HepG2 (cell line): Measurements from ENCODE around the gene SPRYD3. TPM values are rescaled to one million over a fixed set of nuclear protein-coding genes. Genes with fewer than 3 reads are reported as not detected.

ENCODE experiments used
- AGO1 ChIP-seq: fragments of 200-400 bp; formaldehyde crosslinking; IDR thresholded peaks from 2 replicates; pipeline ENCODE4 v1.6.1; 2017; ENCODE audit warnings: mild to moderate bottlenecking, low read depth, low read length, moderate library complexity; ENCODE audit not compliant: poor library complexity, severe bottlenecking
- EED ChIP-seq: sonication (generic); formaldehyde crosslinking; IDR thresholded peaks from 2 replicates; pipeline ENCODE4 v1.5.0; 2020; ENCODE audit warnings: mild to moderate bottlenecking, missing genetic modification reagents
- ELF3 ChIP-seq: IDR thresholded peaks from 2 replicates; pipeline ENCODE4 v1.6.1; 2016; ENCODE audit warnings: missing genetic modification reagents, missing compliant biosample characterization
- GABPB1 ChIP-seq: IDR thresholded peaks from 2 replicates; pipeline ENCODE4 v1.6.1; 2016; ENCODE audit warnings: mild to moderate bottlenecking, missing genetic modification reagents, moderate library complexity, missing compliant biosample characterization
- HMGXB4 ChIP-seq, 2 experiments: sonication (generic) in 1 of 2; formaldehyde crosslinking in 1 of 2; IDR thresholded peaks; 2 replicates each; pipeline versions ENCODE4 v1.4.0 to v1.6.1; 2018 to 2020; ENCODE audit warnings: missing genetic modification reagents in 2 of 2, borderline replicate concordance in 1 of 2, low read depth in 1 of 2, mild to moderate bottlenecking in 1 of 2, missing biosample characterization in 1 of 2
- MEIS1 ChIP-seq: sonication (generic); formaldehyde crosslinking; IDR thresholded peaks from 2 replicates; pipeline ENCODE4 v1.9.0; 2021; ENCODE audit warnings: mild to moderate bottlenecking, missing genetic modification reagents, moderate library complexity, borderline replicate concordance
- MYC ChIP-seq: sonication (generic); formaldehyde crosslinking; IDR thresholded peaks from 2 replicates; pipeline ENCODE4 v1.9.0; 2021; ENCODE audit warnings: missing genetic modification reagents, borderline replicate concordance
- PAWR ChIP-seq: sonication (generic); formaldehyde crosslinking; IDR thresholded peaks from 2 replicates; pipeline ENCODE4 v1.4.0; 2020; ENCODE audit warnings: missing genetic modification reagents, mild to moderate bottlenecking, borderline replicate concordance
- PHF5A ChIP-seq: IDR thresholded peaks from one replicate; pipeline ENCODE4 v1.6.1; 2018; ENCODE audit warnings: low read depth, missing genetic modification reagents; ENCODE audit not compliant: unreplicated experiment
- POLR2A ChIP-seq, 2 experiments: IDR thresholded peaks; 2 replicates each; pipeline ENCODE4 v1.6.1; 2011; ENCODE audit warnings: low read depth in 2 of 2, low read length in 2 of 2, mild to moderate bottlenecking in 1 of 2, moderate library complexity in 1 of 2; ENCODE audit not compliant: insufficient read depth in 1 of 2
- RELA ChIP-seq: sonication (generic); formaldehyde crosslinking; IDR thresholded peaks from 2 replicates; pipeline ENCODE4 v1.4.0; 2020; ENCODE audit warnings: missing genetic modification reagents
- TEF ChIP-seq: sonication (generic); formaldehyde crosslinking; IDR thresholded peaks from 2 replicates; pipeline ENCODE4 v1.5.0; 2020; ENCODE audit warnings: missing genetic modification reagents
- ZBTB7A ChIP-seq: sonication (generic); formaldehyde crosslinking; IDR thresholded peaks from 2 replicates; pipeline ENCODE4 v1.8.0; 2022; ENCODE audit warnings: mild to moderate bottlenecking, missing genetic modification reagents
- ZIK1 ChIP-seq: sonication (generic); formaldehyde crosslinking; IDR thresholded peaks from 2 replicates; pipeline ENCODE4 v1.5.0; 2020; ENCODE audit warnings: mild to moderate bottlenecking, low read depth, missing genetic modification reagents, borderline replicate concordance
- ZMYM3 ChIP-seq: sonication (generic); formaldehyde crosslinking; IDR thresholded peaks from 2 replicates; pipeline ENCODE4 v1.5.1; 2020; ENCODE audit warnings: mild to moderate bottlenecking, missing genetic modification reagents
- ZNF335 ChIP-seq: sonication (generic); formaldehyde crosslinking; IDR thresholded peaks from 2 replicates; pipeline ENCODE4 v1.4.0; 2020; ENCODE audit warnings: missing genetic modification reagents
- ZNF720 ChIP-seq: sonication (generic); formaldehyde crosslinking; IDR thresholded peaks from 2 replicates; pipeline ENCODE4 v1.4.0; 2020; ENCODE audit warnings: missing genetic modification reagents
- ZNF747 ChIP-seq: sonication (generic); formaldehyde crosslinking; IDR thresholded peaks from 2 replicates; pipeline ENCODE4 v1.8.1; 2023; ENCODE audit warnings: missing genetic modification reagents, mild to moderate bottlenecking, borderline replicate concordance
- ZNF777 ChIP-seq: sonication (generic); formaldehyde crosslinking; IDR thresholded peaks from 2 replicates; pipeline ENCODE4 v1.4.0; 2020; ENCODE audit warnings: missing genetic modification reagents
- ZSCAN31 ChIP-seq: sonication (generic); formaldehyde crosslinking; IDR thresholded peaks from 2 replicates; pipeline ENCODE4 v1.5.0; 2020; ENCODE audit warnings: low read depth, mild to moderate bottlenecking, missing genetic modification reagents
- polyA plus RNA-seq, 8 experiments: library from polyadenylated mRNA; depleted of rRNA in 3 of 8; stranded (reverse) in 7 of 8; unstranded in 1 of 8; fragments of >200 nt; fragmentation: Illumina TruSeq in 4 of 8; extraction: Trizol in 4 of 8; gene quantifications; 2 replicates each; pipeline versions ENCODE4 v1.2.1 to v1.2.3, GENCODE V29; 2011 to 2016; ENCODE audit warnings: low read depth in 4 of 8, missing spikeins in 1 of 8, mixed read lengths in 1 of 8; ENCODE audit not compliant: insufficient read depth in 1 of 8
- total RNA-seq, 5 experiments: library from RNA; depleted of rRNA; stranded (reverse); fragments of >200 nt; fragmentation: Illumina TruSeq; extraction: Trizol; gene quantifications; 2 replicates each; pipeline ENCODE4 v1.2.3, GENCODE V29; 2016; ENCODE audit warnings: low read depth in 1 of 5
- TF ChIP-seq, protein P1 (sequence below): sonication (generic); formaldehyde crosslinking; IDR thresholded peaks from 2 replicates; pipeline ENCODE4 v1.4.0; 2020; ENCODE audit warnings: missing genetic modification reagents
- TF ChIP-seq, protein P2 (sequence below): sonication (generic); formaldehyde crosslinking; IDR thresholded peaks from 2 replicates; pipeline ENCODE4 v1.4.0; 2020; ENCODE audit warnings: mild to moderate bottlenecking, missing genetic modification reagents
- TF ChIP-seq, protein P3 (sequence below): sonication (generic); formaldehyde crosslinking; conservative IDR thresholded peaks from 2 replicates; pipeline ENCODE4 v1.4.0; 2020; ENCODE audit warnings: missing genetic modification reagents

The SPRYD3 gene
- total and polyA plus RNA-seq, 2 of the 13 experiments (the other 11 are each of a cell fraction or from before 2014, with no cell fraction given), result 9.0 to 9.2 TPM

GRCh38 chr12:53097564-53098353, 18.6 kb upstream of the SPRYD3 start, which contains the start of gene IGFBP6 (continued):
- TF ChIP-seq ELF3 (CRISPR knock-in tag) (no peak; the same call in 1 of the 2 replicates), AGO1 (no peak), PHF5A (no peak), PAWR (CRISPR knock-in tag) (no peak), EED (CRISPR knock-in tag) (no peak), POLR2A (IDR thresholded peaks at IDR 0.05; ENCODE audit: insufficient read depth in 1 of 2, low read depth in 2 of 2, low read length in 2 of 2) (no peak), TEF (CRISPR knock-in tag) (no peak), ZNF747 (CRISPR knock-in tag) (0 out of 2 replicates have a peak, but pooled peaks have one; percentile 39), ZNF720 (CRISPR knock-in tag) (no peak), RELA (CRISPR knock-in tag) (no peak), ZBTB7A (CRISPR knock-in tag) (peak; percentile 64; the same call in 1 of the 2 replicates), HMGXB4 (CRISPR knock-in tag; IDR thresholded peaks at IDR 0.05; ENCODE audit: borderline replicate concordance in 1 of 2, low read depth in 1 of 2) (peak in 1 of 2 experiments; percentile 59; a peak in 1 of 4 replicates), ZSCAN31 (CRISPR knock-in tag) (peak; percentile 57; the same call in 1 of the 2 replicates), ZIK1 (CRISPR knock-in tag) (0 out of 2 replicates have a peak, but pooled peaks have one; percentile 58), ZMYM3 (CRISPR knock-in tag) (no peak), MYC (CRISPR knock-in tag) (peak; percentile 64), ZNF777 (CRISPR knock-in tag) (peak; percentile 52; the same call in 1 of the 2 replicates), GABPB1 (CRISPR knock-in tag) (peak; percentile 73; the same call in 1 of the 2 replicates), ZNF335 (CRISPR knock-in tag) (no peak), MEIS1 (CRISPR knock-in tag) (peak; percentile 26; the same call in 1 of the 2 replicates)
- TF ChIP-seq, protein P1, sequence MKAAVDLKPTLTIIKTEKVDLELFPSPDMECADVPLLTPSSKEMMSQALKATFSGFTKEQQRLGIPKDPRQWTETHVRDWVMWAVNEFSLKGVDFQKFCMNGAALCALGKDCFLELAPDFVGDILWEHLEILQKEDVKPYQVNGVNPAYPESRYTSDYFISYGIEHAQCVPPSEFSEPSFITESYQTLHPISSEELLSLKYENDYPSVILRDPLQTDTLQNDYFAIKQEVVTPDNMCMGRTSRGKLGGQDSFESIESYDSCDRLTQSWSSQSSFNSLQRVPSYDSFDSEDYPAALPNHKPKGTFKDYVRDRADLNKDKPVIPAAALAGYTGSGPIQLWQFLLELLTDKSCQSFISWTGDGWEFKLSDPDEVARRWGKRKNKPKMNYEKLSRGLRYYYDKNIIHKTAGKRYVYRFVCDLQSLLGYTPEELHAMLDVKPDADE (CRISPR knock-in tag), result no peak
- TF ChIP-seq, protein P2, sequence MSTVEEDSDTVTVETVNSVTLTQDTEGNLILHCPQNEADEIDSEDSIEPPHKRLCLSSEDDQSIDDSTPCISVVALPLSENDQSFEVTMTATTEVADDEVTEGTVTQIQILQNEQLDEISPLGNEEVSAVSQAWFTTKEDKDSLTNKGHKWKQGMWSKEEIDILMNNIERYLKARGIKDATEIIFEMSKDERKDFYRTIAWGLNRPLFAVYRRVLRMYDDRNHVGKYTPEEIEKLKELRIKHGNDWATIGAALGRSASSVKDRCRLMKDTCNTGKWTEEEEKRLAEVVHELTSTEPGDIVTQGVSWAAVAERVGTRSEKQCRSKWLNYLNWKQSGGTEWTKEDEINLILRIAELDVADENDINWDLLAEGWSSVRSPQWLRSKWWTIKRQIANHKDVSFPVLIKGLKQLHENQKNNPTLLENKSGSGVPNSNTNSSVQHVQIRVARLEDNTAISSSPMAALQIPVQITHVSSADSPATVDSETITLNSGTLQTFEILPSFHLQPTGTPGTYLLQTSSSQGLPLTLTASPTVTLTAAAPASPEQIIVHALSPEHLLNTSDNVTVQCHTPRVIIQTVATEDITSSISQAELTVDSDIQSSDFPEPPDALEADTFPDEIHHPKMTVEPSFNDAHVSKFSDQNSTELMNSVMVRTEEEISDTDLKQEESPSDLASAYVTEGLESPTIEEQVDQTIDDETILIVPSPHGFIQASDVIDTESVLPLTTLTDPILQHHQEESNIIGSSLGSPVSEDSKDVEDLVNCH, result no peak
- TF ChIP-seq, protein P3, sequence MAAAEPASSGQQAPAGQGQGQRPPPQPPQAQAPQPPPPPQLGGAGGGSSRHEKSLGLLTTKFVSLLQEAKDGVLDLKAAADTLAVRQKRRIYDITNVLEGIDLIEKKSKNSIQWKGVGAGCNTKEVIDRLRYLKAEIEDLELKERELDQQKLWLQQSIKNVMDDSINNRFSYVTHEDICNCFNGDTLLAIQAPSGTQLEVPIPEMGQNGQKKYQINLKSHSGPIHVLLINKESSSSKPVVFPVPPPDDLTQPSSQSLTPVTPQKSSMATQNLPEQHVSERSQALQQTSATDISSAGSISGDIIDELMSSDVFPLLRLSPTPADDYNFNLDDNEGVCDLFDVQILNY, result no peak
